HFFc6 (cell line): ENCODE measurements around the gene GPR153. TPM values are rescaled to one million over a fixed set of nuclear protein-coding genes. Genes with fewer than 3 reads are reported as not detected.

ENCODE experiments used
- DNase-seq: peaks from one replicate; pipeline ENCODE4 v3.0.0-alpha.2; 2018
- H3K27ac Mint-ChIP-seq: 2 replicates; pipeline ENCODE4 v1.8.0; 2020; ENCODE audit warnings: mild to moderate bottlenecking, mixed read lengths
- H3K27me3 Mint-ChIP-seq: 2 replicates; pipeline ENCODE4 v1.8.0; 2021; ENCODE audit warnings: mild to moderate bottlenecking, moderate library complexity, mixed read lengths; ENCODE audit not compliant: insufficient read depth
- H3K36me3 Mint-ChIP-seq: 2 replicates; pipeline ENCODE4 v1.8.0; 2021; ENCODE audit warnings: low read depth, mixed read lengths
- H3K4me1 Mint-ChIP-seq: 2 replicates; pipeline ENCODE4 v1.8.0; 2020; ENCODE audit warnings: low read depth, mixed read lengths
- H3K4me3 Mint-ChIP-seq: 2 replicates; pipeline ENCODE4 v1.8.0; 2020; ENCODE audit warnings: mild to moderate bottlenecking, moderate library complexity, mixed read lengths
- H3K9me3 Mint-ChIP-seq: 2 replicates; pipeline ENCODE4 v1.8.0; 2020; ENCODE audit warnings: mild to moderate bottlenecking, mixed read lengths
- CTCF ChIP-seq: fragments of 200-600 bp; sonication (generic); IDR thresholded peaks from 2 replicates; pipeline ENCODE4 v1.5.0; 2021; ENCODE audit warnings: antibody characterized with exemption, mild to moderate bottlenecking
- total RNA-seq, 6 experiments: library from RNA; stranded (reverse); fragmentation: NEBNext Ultra II Directional; extraction: Animal tissue kit (Norgen Biotek cat#: 25700); gene quantifications; 2 replicates in 1 of 6; 3 replicates in 5 of 6; pipeline ENCODE4 v1.2.3, GENCODE V29; 2021

Gene GPR153
- total RNA-seq, 6 experiments from 2014 or later = 6.0 to 7.9 (median 7.2) TPM

DNA sequence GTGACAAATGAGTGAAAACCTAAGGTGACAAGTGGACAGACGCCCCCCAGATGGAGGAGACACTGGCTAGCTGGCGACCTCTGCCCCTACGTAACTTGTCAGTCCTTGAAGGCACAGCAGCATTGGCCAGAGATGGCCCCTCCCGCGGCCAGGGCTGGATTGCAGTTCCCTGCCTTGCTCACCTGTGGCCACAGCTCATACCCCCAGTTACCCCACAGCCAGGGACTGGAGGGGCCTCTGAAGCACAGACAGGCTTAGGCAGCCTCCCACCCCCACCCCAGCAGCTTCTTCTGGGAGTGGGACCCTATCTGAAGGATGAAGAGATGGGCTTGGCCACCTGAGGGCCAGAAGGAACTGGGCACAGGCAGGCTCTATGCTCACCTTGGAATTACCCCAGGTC is 13.2 kb downstream of the GPR153 start:
- Mint-ChIP-seq H3K27me3 (peaks cover 20% of the 10 kb centered on the region), H3K4me3 (no peak overlapping the region), H3K36me3 (no peaks in the 10 kb centered on the region), H3K9me3 (no peaks in the 10 kb centered on the region), H3K27ac (no peak overlapping the region), H3K4me1 (peaks cover 7% of the 10 kb centered on the region)
- no peak for DNase-seq
- no peak for TF ChIP-seq CTCF

- H3K9me3 Mint-ChIP-seq = no peaks in the 10 kb centered on the region
- H3K27me3 Mint-ChIP-seq = peaks cover 20% of the 10 kb centered on the region
- H3K36me3 Mint-ChIP-seq = no peaks in the 10 kb centered on the region
- peak; percentile 44 for DNase-seq
- H3K4me3 Mint-ChIP-seq = peak overlapping the region; percentile 59; the same call in 1 of the 2 replicates
- H3K4me1 Mint-ChIP-seq = peaks cover 7% of the 10 kb centered on the region
- no peak overlapping the region for H3K27ac Mint-ChIP-seq
- peak; percentile 99 for TF ChIP-seq CTCF
These were observed 14.1 kb downstream of the GPR153 start for GRCh38 chr1:6246497-6247467.

GRCh38 chr1:6245869-6246496 is 14.9 kb downstream of the GPR153 start:
- TF ChIP-seq CTCF = no peak
- H3K27me3 Mint-ChIP-seq = peaks cover 25% of the 10 kb centered on the region
- no peak overlapping the region for H3K27ac Mint-ChIP-seq
- H3K9me3 Mint-ChIP-seq = no peaks in the 10 kb centered on the region
- H3K4me1 Mint-ChIP-seq = peaks cover 7% of the 10 kb centered on the region
- 0 out of 2 replicates have a peak overlapping the region, but pooled peaks have one; percentile 17 for H3K4me3 Mint-ChIP-seq
- DNase-seq = no peak
- H3K36me3 Mint-ChIP-seq = no peaks in the 10 kb centered on the region

DNA sequence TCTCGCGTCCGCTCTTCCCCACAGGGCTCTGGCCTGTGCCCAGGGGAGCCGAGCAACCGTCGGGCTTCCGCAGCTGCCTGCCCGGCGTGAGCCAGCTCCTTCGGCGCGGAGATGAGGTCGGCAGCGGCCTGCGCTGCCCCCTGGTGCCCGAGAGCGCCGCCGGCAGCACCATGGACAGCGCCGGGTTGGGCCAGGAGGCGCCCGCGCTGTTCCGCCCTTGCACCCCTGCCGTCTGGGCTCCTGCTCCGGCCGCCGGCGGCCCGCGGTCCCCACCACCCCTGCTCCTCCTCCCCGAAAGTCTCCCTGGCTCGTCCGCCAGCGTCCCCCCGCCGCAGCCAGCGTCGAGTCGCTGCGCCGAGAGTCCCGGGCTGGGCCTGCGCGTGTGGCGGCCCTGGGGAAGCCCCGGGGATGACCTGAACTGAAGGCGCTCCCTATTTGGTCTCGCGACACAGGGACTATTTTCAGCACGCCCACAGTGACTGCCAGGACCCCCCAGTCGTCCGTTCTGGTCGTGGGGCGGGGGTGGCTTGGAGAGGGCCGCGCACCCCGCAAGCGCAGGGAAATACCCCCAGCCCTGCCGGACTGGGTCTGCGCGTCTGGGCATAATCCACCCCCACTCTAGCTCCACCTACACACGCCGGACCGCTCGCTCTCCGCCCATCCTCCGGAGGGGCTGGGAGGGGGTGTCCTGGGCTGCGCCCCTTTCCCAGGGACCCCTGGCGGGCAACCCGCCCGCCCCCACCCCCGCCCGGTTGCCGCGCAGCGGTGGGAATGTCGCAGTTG is 15.6 kb downstream of the GPR153 start:
- H3K4me3 Mint-ChIP-seq = no peak overlapping the region
- peak; percentile 81 for TF ChIP-seq CTCF
- H3K36me3 Mint-ChIP-seq = no peaks in the 10 kb centered on the region
- H3K27ac Mint-ChIP-seq = no peak overlapping the region
- peak; percentile 58 for DNase-seq
- peaks cover 25% of the 10 kb centered on the region for H3K27me3 Mint-ChIP-seq
- H3K4me1 Mint-ChIP-seq = peaks cover 8% of the 10 kb centered on the region
- H3K9me3 Mint-ChIP-seq = no peaks in the 10 kb centered on the region

DNA sequence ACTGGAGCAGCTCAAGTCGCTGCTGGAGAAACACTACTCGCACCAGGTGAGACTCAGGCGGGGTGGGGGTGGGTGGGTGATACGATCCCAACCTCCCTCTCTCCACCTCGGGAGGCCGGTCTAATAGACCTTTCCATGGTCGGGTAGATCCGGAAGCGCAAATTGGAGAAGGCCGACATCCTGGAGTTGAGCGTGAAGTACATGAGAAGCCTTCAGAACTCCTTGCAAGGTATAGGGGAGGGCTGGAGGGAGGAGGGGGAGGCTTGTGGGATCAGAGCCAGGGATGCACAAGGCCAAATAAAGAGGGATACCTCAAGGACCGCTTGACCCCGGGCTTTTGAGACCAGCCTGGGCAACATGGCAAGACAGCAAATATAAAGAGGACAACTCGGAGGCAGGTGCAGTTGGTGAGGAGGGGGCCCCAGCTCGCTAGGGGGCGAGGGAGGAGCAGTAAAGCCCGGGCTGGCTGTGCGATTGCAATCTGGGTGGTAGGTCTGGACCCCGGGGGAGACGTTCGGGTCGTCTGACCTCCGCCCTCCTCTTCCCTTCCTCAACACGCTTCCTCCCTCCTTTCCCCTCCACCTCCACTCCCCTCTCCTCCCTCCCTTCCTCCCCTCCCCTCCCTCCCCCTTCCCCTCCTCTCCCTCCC is 16.4 kb downstream of the GPR153 start:
- Mint-ChIP-seq H3K27me3 (peaks cover 25% of the 10 kb centered on the region), H3K9me3 (no peaks in the 10 kb centered on the region), H3K4me3 (no peak overlapping the region)

More for the DNA sequence above, 16.4 kb downstream of the GPR153 start:
- Mint-ChIP-seq H3K4me1 (peaks cover 12% of the 10 kb centered on the region), H3K27ac (no peak overlapping the region), H3K36me3 (no peaks in the 10 kb centered on the region)
- DNase-seq = no peak
- TF ChIP-seq CTCF = no peak
